Cardiac fibroblast (primary cell): ENCODE measurements around the gene AKAP7.
A peak's percentile ranks its signal among the peaks of the same experiment; 100 is the strongest.

Experiments used
- DNase-seq, 2 donors: peaks; one replicate each; pipeline versions ENCODE4 v3.0.0 to v3.0.0-alpha.2; 2010; ENCODE audit warnings: low read depth in 2 of 2
- H3K4me3 ChIP-seq, 2 donors: replicated peaks in 1 of 2; 1 replicate in 1 of 2; 2 replicates in 1 of 2; pipeline ENCODE4 v1.5.1; 2011; ENCODE audit warnings: low read depth in 2 of 2, low read length in 2 of 2, mild to moderate bottlenecking in 2 of 2, moderate library complexity in 1 of 2
- CTCF ChIP-seq: IDR thresholded peaks from one replicate; pipeline ENCODE4 v1.5.1; 2011; ENCODE audit warnings: low read depth, mild to moderate bottlenecking, low read length, inconsistent platforms

The AKAP7 gene

GRCh38 chr6:131103901-131104300, 31.4 kb upstream of the AKAP7 start:
- DNase-seq: no peak
- TF ChIP-seq CTCF: no peak

GRCh38 chr6:131107151-131107550, 28.1 kb upstream of the AKAP7 start:
- DNase-seq: peak; percentile 54 to 73
- no peak overlapping the region for H3K4me3 ChIP-seq
- TF ChIP-seq CTCF: no peak

More at GRCh38 chr6:131103901-131104300, 31.4 kb upstream of the AKAP7 start:
- no peak overlapping the region for H3K4me3 ChIP-seq

GRCh38 chr6:131112249-131112648, 23.0 kb upstream of the AKAP7 start:
- no peak overlapping the region for H3K4me3 ChIP-seq
- DNase-seq: no peak
- TF ChIP-seq CTCF: no peak

- H3K4me3 ChIP-seq: no peak overlapping the region
- no peak for DNase-seq
- no peak for TF ChIP-seq CTCF
Measured at GRCh38 chr6:131115651-131116050, 19.6 kb upstream of the AKAP7 start.

- TF ChIP-seq CTCF: no peak
- no peak for DNase-seq
- no peak overlapping the region for H3K4me3 ChIP-seq
Measured at GRCh38 chr6:131116321-131116720, 18.9 kb upstream of the AKAP7 start.

GRCh38 chr6:131116755-131117360, 18.4 kb upstream of the AKAP7 start:
- TF ChIP-seq CTCF: peak; percentile 21
- peak; percentile 78 to 84 for DNase-seq
- no peak overlapping the region for H3K4me3 ChIP-seq

- DNase-seq: no peak
- no peak for TF ChIP-seq CTCF
- no peak overlapping the region for H3K4me3 ChIP-seq
Measured at GRCh38 chr6:131117878-131118277, 17.4 kb upstream of the AKAP7 start.
